Activated T-helper 9 cell treated with anti-CD3 and anti-CD28 coated beads, Interleukin-2, amount 50 U/mL, for 16 hours (primary cell): ENCODE measurements around the gene SLC9A8.
A peak's percentile ranks its signal among the peaks of the same experiment; 100 is the strongest.

Experiments used
- DNase-seq: peaks from one replicate; pipeline ENCODE4 v3.0.0-alpha.2; 2020; ENCODE audit warnings: low read depth

Gene SLC9A8

GRCh38 chr20:49918446-49918845 lies 105.8 kb downstream of the SLC9A8 start:
- no peak for DNase-seq

- DNase-seq = no peak
These were observed 106.4 kb downstream of the SLC9A8 start for GRCh38 chr20:49919009-49919408.

- DNase-seq = no peak
These were observed 106.8 kb downstream of the SLC9A8 start for GRCh38 chr20:49919461-49919860.

- no peak for DNase-seq
These were observed 111.6 kb downstream of the SLC9A8 start for GRCh38 chr20:49924247-49924646.

GRCh38 chr20:49925901-49926454 lies 113.3 kb downstream of the SLC9A8 start:
- DNase-seq = no peak

- peak; percentile 70 for DNase-seq
These were observed 115.9 kb downstream of the SLC9A8 start for GRCh38 chr20:49928411-49929141.

GRCh38 chr20:49929142-49929494 lies 116.5 kb downstream of the SLC9A8 start:
- no peak for DNase-seq

- no peak for DNase-seq
These were observed 123.1 kb downstream of the SLC9A8 start for GRCh38 chr20:49935746-49936152.

GRCh38 chr20:49936153-49937026 lies 123.8 kb downstream of the SLC9A8 start, which contains the start of gene RNF114:
Gene RNF114, plus strand, starts transcription at chr20:49936397. Its CDS starts 16 bp downstream, at chr20:49936413.
- peak; percentile 88 for DNase-seq

GRCh38 chr20:49937027-49937929 lies 124.7 kb downstream of the SLC9A8 start:
- DNase-seq = no peak

GRCh38 chr20:49938173-49939163 lies 125.8 kb downstream of the SLC9A8 start:
- DNase-seq = no peak

GRCh38 chr20:49941456-49941855 lies 128.8 kb downstream of the SLC9A8 start:
- no peak for DNase-seq
